ENCODE measurements around the gene AMTN. TPM values are rescaled to one million over a fixed set of nuclear protein-coding genes. Genes with fewer than 3 reads are reported as not detected.

The AMTN gene
- total RNA-seq, result not detected in 2 replicates

GRCh38 chr4:70518269-70518668 lies at the start of gene AMTN:
Gene AMTN (plus strand): TSS chr4:70518569. CDS start chr4:70518778, 209 bp downstream.

GRCh38 chr4:70471897-70472296 lies 46.5 kb upstream of the AMTN start, which contains the start of gene MUC7:
Gene MUC7 (plus strand): TSS chr4:70472197. CDS start chr4:70474022, 1,825 bp downstream.

Other genes starting within 250 kb of the AMTN start
- not detected in 2 replicates for gene CABS1, start 183.6 kb upstream of the AMTN start, total RNA-seq
- gene SMR3A, start 157.8 kb upstream of the AMTN start, total RNA-seq, result not detected in 2 replicates
- not detected in 2 replicates for gene SMR3B, start 135.4 kb upstream of the AMTN start, total RNA-seq
- not detected in 2 replicates for gene OPRPN, start 120.6 kb upstream of the AMTN start, total RNA-seq
- gene MUC7, start 46.4 kb upstream of the AMTN start, total RNA-seq, result not detected in 2 replicates
- not detected in 2 replicates for gene AMBN, start 73.7 kb downstream of the AMTN start, total RNA-seq
- gene ENAM, start 110.2 kb downstream of the AMTN start, total RNA-seq, result 0.94 TPM in 1 of 2 replicates, not detected in the other
- gene JCHAIN, start 147.9 kb downstream of the AMTN start, total RNA-seq, result 0.34 and 2.7 TPM in 2 replicates
- 19.4 and 19.5 TPM in 2 replicates for gene UTP3, start 170.0 kb downstream of the AMTN start, total RNA-seq
- gene RUFY3, start 203.4 kb downstream of the AMTN start, total RNA-seq, result 66.6 and 84.2 TPM in 2 replicates

Measured in bronchial smooth muscle cell (primary cell).